ENCODE measurements around the gene RPTOR.

Gene RPTOR

GRCh38 chr17:80856863-80857755 lies 312.5 kb downstream of the RPTOR start:
- TF ChIP-seq CTCF (IDR thresholded peaks at IDR 0.05; ENCODE audit: extremely low read depth, missing control alignments) = no peak

GRCh38 chr17:80857756-80858171 lies 313.1 kb downstream of the RPTOR start:
- TF ChIP-seq CTCF (IDR thresholded peaks at IDR 0.05; ENCODE audit: extremely low read depth, missing control alignments) = no peak
- DNase-seq (ENCODE audit: low spot score) = no peak

More at GRCh38 chr17:80856863-80857755, 312.5 kb downstream of the RPTOR start:
- no peak for DNase-seq (ENCODE audit: low spot score)

- no peak for DNase-seq (ENCODE audit: low spot score)
- TF ChIP-seq CTCF (IDR thresholded peaks at IDR 0.05; ENCODE audit: extremely low read depth, missing control alignments) = no peak
Measured at GRCh38 chr17:80858301-80859001, 313.8 kb downstream of the RPTOR start.

GRCh38 chr17:80859002-80859941 lies 314.6 kb downstream of the RPTOR start:
- TF ChIP-seq CTCF (IDR thresholded peaks at IDR 0.05; ENCODE audit: extremely low read depth, missing control alignments) = peak; percentile 3
- DNase-seq (ENCODE audit: low spot score) = no peak

GRCh38 chr17:80860101-80860671 lies 315.5 kb downstream of the RPTOR start:
- TF ChIP-seq CTCF (IDR thresholded peaks at IDR 0.05; ENCODE audit: extremely low read depth, missing control alignments) = no peak
- no peak for DNase-seq (ENCODE audit: low spot score)

GRCh38 chr17:80860703-80861417 lies 316.2 kb downstream of the RPTOR start:
- no peak for TF ChIP-seq CTCF (IDR thresholded peaks at IDR 0.05; ENCODE audit: extremely low read depth, missing control alignments)
- no peak for DNase-seq (ENCODE audit: low spot score)

Measured in GM20000 (cell line).